Hepatocyte (in vitro differentiated cells): ENCODE measurements around the gene CRTAC1. TPM values are rescaled to one million over a fixed set of nuclear protein-coding genes. Genes with fewer than 3 reads are reported as not detected.

ENCODE experiments used
- DNase-seq: peaks from one replicate; pipeline ENCODE4 v3.0.0-alpha.2; 2016; ENCODE audit warnings: low spot score
- H2AFZ ChIP-seq: fragments of 200-600 bp; sonication (generic); 2 replicates; pipeline ENCODE4 v1.6.0; 2016; ENCODE audit warnings: antibody characterized with exemption, mild to moderate bottlenecking
- H3K27ac ChIP-seq: fragments of 200-600 bp; sonication (generic); 2 replicates; pipeline ENCODE4 v1.5.1; 2016; ENCODE audit warnings: mild to moderate bottlenecking
- H3K27me3 ChIP-seq: fragments of 200-600 bp; sonication (generic); 2 replicates; pipeline ENCODE4 v1.6.1; 2016
- H3K36me3 ChIP-seq: fragments of 200-600 bp; sonication (generic); replicated peaks from 2 replicates; pipeline ENCODE4 v1.5.1; 2016; ENCODE audit warnings: low read depth; ENCODE audit not compliant: insufficient read depth
- H3K4me1 ChIP-seq: fragments of 200-600 bp; sonication (generic); 2 replicates; pipeline ENCODE4 v1.5.1; 2016; ENCODE audit warnings: mild to moderate bottlenecking, moderate library complexity; ENCODE audit not compliant: insufficient read depth
- H3K4me2 ChIP-seq: fragments of 200-600 bp; sonication (generic); 2 replicates; pipeline ENCODE4 v1.6.0; 2016
- H3K4me3 ChIP-seq: fragments of 200-600 bp; sonication (generic); 2 replicates; pipeline ENCODE4 v1.5.1; 2016; ENCODE audit warnings: mild to moderate bottlenecking
- H3K79me2 ChIP-seq: fragments of 200-600 bp; sonication (generic); 2 replicates; pipeline ENCODE4 v1.6.0; 2017; ENCODE audit warnings: mild to moderate bottlenecking
- H3K9me2 ChIP-seq: fragments of 200-600 bp; sonication (generic); replicated peaks from 2 replicates; pipeline ENCODE4 v1.6.0; 2017; ENCODE audit warnings: mild to moderate bottlenecking; ENCODE audit not compliant: insufficient read depth
- H3K9me3 ChIP-seq: fragments of 200-600 bp; sonication (generic); 2 replicates; pipeline ENCODE4 v1.5.1; 2016; ENCODE audit warnings: low read depth, mild to moderate bottlenecking
- H4K20me1 ChIP-seq: fragments of 200-600 bp; sonication (generic); 2 replicates; pipeline ENCODE4 v1.6.0; 2016; ENCODE audit warnings: mild to moderate bottlenecking; ENCODE audit not compliant: insufficient read depth, poor library complexity, severe bottlenecking
- EZH2 ChIP-seq: fragments of 200-600 bp; sonication (generic); IDR thresholded peaks from 2 replicates; pipeline ENCODE4 v1.6.1; 2016; ENCODE audit warnings: antibody characterized with exemption, mild to moderate bottlenecking, borderline replicate concordance
- EZH2phosphoT487 ChIP-seq: fragments of 200-600 bp; sonication (generic); IDR thresholded peaks from one replicate; pipeline ENCODE4 v1.6.1; 2018; ENCODE audit warnings: antibody characterized with exemption, mild to moderate bottlenecking, low read depth, moderate library complexity; ENCODE audit not compliant: unreplicated experiment, severe bottlenecking
- WGBS: methylation state at CpG from one replicate; pipeline ENCODE4 v1.1.6; 2016; ENCODE audit warnings: low lambda C conversion rate; ENCODE audit errors: missing lambda C conversion rate; 5-methylcytosine and 5-hydroxymethylcytosine counted together
- polyA plus RNA-seq: library from polyadenylated mRNA; unstranded; fragments of >200 nt; fragmentation: Nextera tagmentation; extraction: Ambion mirVana; gene quantifications from 2 replicates; pipeline ENCODE4 v1.2.1, GENCODE V29; 2016
- total RNA-seq: library from RNA; depleted of rRNA; stranded (reverse); fragments of >200 nt; gene quantifications from 2 replicates; pipeline ENCODE4 v1.2.3, GENCODE V29; 2014
- TF ChIP-seq, protein P1 (sequence below): fragments of 200-600 bp; sonication (generic); IDR thresholded peaks from 2 replicates; pipeline ENCODE4 v1.5.1; 2016; ENCODE audit warnings: antibody characterized with exemption, mild to moderate bottlenecking; ENCODE audit not compliant: poor library complexity

CRTAC1 gene
- total and polyA plus RNA-seq, 2 experiments from 2014 or later, result 0.47 to 0.76 TPM

DNA sequence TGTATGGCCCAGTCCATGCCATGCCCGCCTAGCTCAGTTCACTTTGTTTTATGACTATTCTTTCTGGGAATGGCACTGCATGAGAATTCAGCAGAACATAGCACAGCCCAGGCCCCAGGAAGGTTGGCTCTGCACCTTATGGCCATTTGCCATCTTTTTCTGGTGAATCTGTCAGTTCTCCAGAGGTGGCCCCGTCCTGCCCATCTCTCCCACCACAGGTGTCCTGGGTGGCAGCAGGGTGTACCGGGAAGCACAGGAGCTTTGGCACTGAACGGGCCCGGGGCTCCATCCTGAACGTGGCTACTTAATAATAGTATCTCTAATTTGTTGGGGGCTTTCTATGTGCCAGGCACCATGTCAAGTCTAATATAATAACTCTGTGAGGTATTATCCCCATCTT lies 156.1 kb downstream of the CRTAC1 start:
- peaks cover 26% of the 10 kb centered on the region for H3K27me3 ChIP-seq
- H3K79me2 ChIP-seq, result no peaks in the 10 kb centered on the region
- DNase-seq, result no peak
- no peak overlapping the region for H3K27ac ChIP-seq
- H3K9me2 ChIP-seq, result no peaks in the 10 kb centered on the region
- no peak overlapping the region for H3K4me2 ChIP-seq
- WGBS, result 74% methylated on average over 6 of the region's 6 CpGs
- no peaks in the 10 kb centered on the region for H4K20me1 ChIP-seq
- H3K9me3 ChIP-seq, result no peaks in the 10 kb centered on the region
- H3K36me3 ChIP-seq, result no peaks in the 10 kb centered on the region
- no peak overlapping the region for H3K4me3 ChIP-seq
- no peaks in the 10 kb centered on the region for H3K4me1 ChIP-seq
- H2AFZ ChIP-seq, result no peak overlapping the region
- TF ChIP-seq, protein P1, sequence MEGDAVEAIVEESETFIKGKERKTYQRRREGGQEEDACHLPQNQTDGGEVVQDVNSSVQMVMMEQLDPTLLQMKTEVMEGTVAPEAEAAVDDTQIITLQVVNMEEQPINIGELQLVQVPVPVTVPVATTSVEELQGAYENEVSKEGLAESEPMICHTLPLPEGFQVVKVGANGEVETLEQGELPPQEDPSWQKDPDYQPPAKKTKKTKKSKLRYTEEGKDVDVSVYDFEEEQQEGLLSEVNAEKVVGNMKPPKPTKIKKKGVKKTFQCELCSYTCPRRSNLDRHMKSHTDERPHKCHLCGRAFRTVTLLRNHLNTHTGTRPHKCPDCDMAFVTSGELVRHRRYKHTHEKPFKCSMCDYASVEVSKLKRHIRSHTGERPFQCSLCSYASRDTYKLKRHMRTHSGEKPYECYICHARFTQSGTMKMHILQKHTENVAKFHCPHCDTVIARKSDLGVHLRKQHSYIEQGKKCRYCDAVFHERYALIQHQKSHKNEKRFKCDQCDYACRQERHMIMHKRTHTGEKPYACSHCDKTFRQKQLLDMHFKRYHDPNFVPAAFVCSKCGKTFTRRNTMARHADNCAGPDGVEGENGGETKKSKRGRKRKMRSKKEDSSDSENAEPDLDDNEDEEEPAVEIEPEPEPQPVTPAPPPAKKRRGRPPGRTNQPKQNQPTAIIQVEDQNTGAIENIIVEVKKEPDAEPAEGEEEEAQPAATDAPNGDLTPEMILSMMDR, result no peak
- TF ChIP-seq EZH2phosphoT487 (no peak), EZH2 (no peak)

- WGBS, result 81% methylated on average over 6 of the region's 6 CpGs
- Histone ChIP-seq H3K9me3 (no peaks in the 10 kb centered on the region), H3K4me3 (no peak overlapping the region), H2AFZ (no peak overlapping the region), H3K4me2 (no peak overlapping the region), H3K36me3 (no peaks in the 10 kb centered on the region), H3K9me2 (no peaks in the 10 kb centered on the region), H4K20me1 (no peaks in the 10 kb centered on the region), H3K27me3 (peaks cover 26% of the 10 kb centered on the region), H3K4me1 (peaks cover 7% of the 10 kb centered on the region), H3K27ac (no peak overlapping the region), H3K79me2 (no peaks in the 10 kb centered on the region)
- TF ChIP-seq EZH2 (no peak), EZH2phosphoT487 (no peak)
- TF ChIP-seq, protein P1, result no peak
- no peak for DNase-seq
These were observed 156.9 kb downstream of the CRTAC1 start for GRCh38 chr10:97873569-97873968.

DNA sequence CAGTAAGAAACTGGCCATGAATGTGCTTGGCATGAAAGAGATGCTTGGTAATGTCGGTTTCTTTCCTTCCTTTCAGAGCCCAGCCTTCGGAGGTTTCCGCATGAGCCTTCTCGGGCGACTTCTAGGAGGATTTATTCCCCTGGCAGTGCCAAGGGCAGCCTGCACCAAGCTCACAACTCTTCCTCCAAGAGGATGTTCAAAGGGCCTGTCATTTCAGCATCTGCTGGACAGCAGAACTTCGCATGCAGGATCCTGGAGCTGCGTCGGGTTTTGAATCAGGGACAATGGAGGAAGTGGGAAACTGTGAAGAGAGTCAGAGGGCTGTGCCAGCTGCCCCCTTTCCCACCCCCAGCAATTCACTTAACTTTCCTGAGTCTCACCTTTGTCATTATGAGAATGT lies 159.4 kb downstream of the CRTAC1 start:
- Histone ChIP-seq H4K20me1 (no peaks in the 10 kb centered on the region), H3K4me3 (no peak overlapping the region), H3K4me1 (peaks cover 7% of the 10 kb centered on the region), H3K27ac (no peak overlapping the region), H3K27me3 (peaks cover 26% of the 10 kb centered on the region), H3K4me2 (no peak overlapping the region), H3K9me3 (no peaks in the 10 kb centered on the region), H3K9me2 (no peaks in the 10 kb centered on the region), H2AFZ (no peak overlapping the region), H3K79me2 (no peaks in the 10 kb centered on the region), H3K36me3 (no peaks in the 10 kb centered on the region)
- TF ChIP-seq EZH2 (no peak), EZH2phosphoT487 (no peak)
- TF ChIP-seq, protein P1, result no peak
- WGBS, result 82% methylated on average over 8 of the region's 8 CpGs
- no peak for DNase-seq
